Fibroblast of skin of abdomen (primary cell): ENCODE results near the gene DBI.
"Not testable (repeated sequence)": the region's sequence is repeated elsewhere in the genome, so short reads cannot be mapped to it uniquely, and the experiment has no call there.

Experiments
- DNase-seq: peaks from one replicate; pipeline ENCODE4 v3.0.0-alpha.2; 2013

The DBI gene

GRCh38 chr2:119366161-119366648, 572 bp upstream of the DBI start:
- DNase-seq = peak; percentile 11

GRCh38 chr2:119367472-119368099, 809 bp downstream of the DBI start:
- DNase-seq = peak; percentile 4

DNA sequence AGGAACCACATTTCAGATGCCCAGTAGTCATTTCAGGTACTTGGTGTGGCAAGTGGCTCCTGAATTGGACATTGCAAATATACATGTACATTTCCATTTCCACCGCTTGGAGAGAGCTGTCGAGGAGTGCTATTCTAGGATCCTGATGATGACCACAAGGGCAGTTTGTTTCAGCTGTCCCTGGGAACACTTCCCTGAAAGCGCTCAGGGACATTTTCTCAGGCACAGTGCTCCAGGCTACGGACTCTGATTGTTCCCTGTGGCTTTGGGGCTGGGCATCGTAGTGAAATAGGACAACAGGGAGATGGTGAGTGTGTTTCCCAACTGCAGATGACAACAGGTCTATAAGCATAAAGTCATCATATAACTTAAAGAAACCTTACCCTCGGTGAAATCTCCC, 3.1 kb downstream of the DBI start:
- no peak for DNase-seq

GRCh38 chr2:119371111-119371510, 4.3 kb downstream of the DBI start:
- no peak for DNase-seq

GRCh38 chr2:119372778-119373568, 6.2 kb downstream of the DBI start:
- DNase-seq = no peak

GRCh38 chr2:119373907-119374745, 7.3 kb downstream of the DBI start:
- not testable (repeated sequence) for DNase-seq

DNA sequence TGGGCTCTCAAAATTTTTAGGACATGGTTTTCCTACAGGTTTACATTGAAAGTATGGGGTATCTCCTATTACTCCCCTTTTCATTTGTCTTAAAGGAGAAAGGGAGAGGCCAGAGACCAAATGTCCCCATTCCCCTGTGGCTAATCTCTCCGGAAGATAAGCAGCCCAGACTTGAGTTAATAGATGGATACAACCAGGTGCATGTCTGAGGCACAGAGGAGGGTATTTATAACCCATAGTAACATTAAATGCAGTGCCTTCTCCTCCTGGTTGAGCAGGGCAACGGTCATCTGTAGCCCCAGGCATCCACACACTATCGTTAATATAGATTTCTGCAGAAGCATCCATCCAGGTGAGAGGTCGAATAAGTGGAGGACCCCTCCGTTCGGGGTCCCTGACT, 9.6 kb downstream of the DBI start:
- DNase-seq = not testable (repeated sequence)

- DNase-seq = no peak
Observed at GRCh38 chr2:119376810-119377209, 10.0 kb downstream of the DBI start.

GRCh38 chr2:119377294-119377992, 10.7 kb downstream of the DBI start:
- DNase-seq = no peak

GRCh38 chr2:119377993-119378345, 11.2 kb downstream of the DBI start:
- DNase-seq = no peak

- DNase-seq = no peak
Observed at GRCh38 chr2:119378566-119378965, 11.8 kb downstream of the DBI start.

DNA sequence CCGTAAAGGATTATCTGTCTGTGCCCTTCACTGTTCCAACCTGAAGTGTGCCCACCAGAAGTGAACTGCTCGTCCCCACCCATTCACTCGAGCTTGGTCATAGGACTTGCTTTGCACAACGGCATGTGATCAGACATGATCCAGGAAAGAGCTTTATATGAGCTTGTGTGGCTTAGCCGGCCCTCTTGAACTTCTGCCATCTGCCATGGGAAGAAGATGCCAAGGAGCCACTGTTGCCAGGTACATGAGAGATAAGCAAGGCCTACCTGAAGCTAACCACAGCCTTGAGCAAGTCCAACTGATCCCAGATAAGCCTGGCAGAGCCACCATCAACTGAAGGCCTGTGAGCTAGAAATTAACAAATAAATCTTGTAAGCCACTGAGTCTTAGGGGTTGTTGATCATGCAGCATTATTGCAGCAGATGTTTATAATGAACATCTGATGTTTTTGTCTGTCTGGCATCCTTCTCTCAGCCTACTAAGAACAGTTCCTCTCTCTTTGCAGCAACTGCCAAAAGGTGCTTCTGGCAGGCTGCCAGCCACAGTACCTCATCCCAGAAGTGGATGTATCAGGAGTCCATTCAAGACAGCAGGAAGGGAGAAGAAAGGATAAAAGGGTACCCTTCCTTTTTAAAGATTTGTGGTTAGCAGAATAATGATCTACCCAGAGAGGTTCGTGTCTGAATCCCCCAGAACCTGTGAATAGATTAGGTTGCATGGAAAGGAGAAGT, 16.8 kb downstream of the DBI start:
- DNase-seq = no peak

GRCh38 chr2:119384971-119385370, 18.2 kb downstream of the DBI start:
- no peak for DNase-seq

- DNase-seq = no peak
Observed at GRCh38 chr2:119385466-119385865, 18.7 kb downstream of the DBI start.

DNA sequence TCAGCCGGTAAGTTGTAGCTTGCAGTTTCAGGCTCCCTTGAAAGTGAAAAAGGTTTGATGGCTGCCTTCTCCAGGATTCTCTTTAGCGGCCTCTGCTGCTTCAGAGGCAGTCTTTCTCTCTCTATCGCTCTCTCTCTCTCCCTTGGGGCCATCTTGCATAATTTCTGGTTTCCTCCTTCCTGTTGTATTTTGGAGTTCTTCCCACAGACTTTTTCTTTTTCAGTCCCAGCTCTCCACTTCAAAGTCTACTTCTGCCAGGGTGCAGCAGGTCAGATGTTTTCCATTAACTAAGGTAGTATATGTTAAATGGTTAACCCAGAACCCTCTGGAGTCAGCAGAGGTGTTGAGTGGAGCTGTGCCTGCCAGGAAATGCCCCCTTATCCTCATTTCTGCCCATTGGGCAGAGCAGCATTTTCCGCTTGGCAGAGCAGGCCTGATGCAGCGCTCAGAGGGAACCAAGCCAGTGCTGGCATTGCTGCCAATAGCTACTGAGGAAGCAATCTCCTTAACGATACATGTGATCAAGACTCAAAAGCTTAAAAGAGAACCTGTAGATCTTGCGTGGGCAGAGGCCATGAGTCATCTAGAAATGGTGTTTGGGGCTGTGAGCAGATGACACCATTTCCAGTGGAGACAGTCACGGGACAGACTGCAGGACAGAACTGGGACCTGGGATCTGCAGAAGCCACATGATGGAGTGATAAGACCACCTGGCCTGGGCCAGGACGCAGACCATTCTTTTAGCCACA, 20.8 kb downstream of the DBI start:
- DNase-seq = peak; percentile 80

- DNase-seq = peak; percentile 69
Observed at GRCh38 chr2:119389615-119390306, 23.0 kb downstream of the DBI start.

DNA sequence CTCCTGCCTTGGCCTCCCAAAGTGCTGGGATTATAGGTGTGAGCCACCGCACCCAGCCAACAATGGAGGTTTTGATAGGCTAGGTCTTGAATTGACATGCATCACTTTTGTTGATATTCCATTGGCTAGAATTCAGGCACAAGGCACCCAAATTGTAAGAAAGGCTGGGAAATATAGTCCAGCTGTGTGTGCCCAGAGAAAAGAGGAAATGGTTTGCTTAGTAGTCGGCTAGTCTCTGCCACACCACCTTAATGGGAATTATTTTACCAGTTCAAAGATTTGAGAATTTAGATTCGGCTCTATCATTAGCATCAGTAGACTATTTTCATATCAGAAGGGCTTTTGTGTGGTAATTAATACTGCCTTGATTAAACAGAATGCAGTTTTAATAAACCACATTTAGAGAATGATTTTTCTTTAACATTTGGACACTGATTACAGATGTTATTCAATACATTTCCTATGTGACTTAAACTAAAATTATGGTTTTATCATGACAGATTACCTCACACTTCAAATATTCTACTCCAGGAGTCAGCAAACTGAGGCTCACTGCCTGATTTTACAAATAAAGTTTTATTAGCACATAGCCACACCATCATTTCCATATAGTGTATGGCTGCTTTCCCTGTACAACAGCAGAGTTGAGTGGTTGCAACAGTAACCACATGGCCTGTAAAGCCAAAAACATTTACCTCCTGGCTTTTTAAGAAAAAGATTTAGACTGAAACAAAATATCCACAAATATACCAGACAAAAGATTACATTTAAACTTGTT, 27.4 kb downstream of the DBI start:
- DNase-seq = no peak

GRCh38 chr2:119397196-119397595, 30.4 kb downstream of the DBI start:
- DNase-seq = no peak

- no peak for DNase-seq
Observed at GRCh38 chr2:119402106-119402505, 35.3 kb downstream of the DBI start.
